CMK (cell line): ENCODE measurements around the gene ADAMTS18.
A peak's percentile ranks its signal among the peaks of the same experiment; 100 is the strongest.
"Not testable (repeated sequence)": the region's sequence is repeated elsewhere in the genome, so short reads cannot be mapped to it uniquely, and the experiment has no call there.

ENCODE experiments used
- DNase-seq: peaks from one replicate; pipeline ENCODE4 v3.0.0-alpha.2; 2010; ENCODE audit warnings: low read depth

Gene ADAMTS18

GRCh38 chr16:77277571-77277970, 157.3 kb downstream of the ADAMTS18 start:
- DNase-seq, result no peak

DNA sequence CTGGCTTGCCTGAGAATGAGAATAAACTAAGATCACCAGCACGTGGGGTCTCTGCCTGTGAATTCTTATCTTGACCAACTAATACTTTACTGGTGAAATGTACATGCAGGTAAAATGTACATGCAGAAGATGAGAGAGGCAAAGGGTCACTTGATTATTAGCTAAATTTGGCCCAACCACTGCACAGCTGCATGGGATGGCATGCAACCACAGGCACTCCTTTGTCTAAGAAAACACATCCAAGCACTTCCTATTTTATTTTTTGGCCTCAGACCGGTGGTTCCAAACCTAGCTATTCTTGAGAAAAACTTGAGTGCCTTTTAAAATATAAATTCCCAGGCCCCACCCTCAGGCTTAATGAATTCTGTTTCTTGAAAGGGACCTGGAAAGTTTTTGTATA, 157.7 kb downstream of the ADAMTS18 start:
- no peak for DNase-seq

GRCh38 chr16:77276661-77277060, 158.2 kb downstream of the ADAMTS18 start:
- no peak for DNase-seq

DNA sequence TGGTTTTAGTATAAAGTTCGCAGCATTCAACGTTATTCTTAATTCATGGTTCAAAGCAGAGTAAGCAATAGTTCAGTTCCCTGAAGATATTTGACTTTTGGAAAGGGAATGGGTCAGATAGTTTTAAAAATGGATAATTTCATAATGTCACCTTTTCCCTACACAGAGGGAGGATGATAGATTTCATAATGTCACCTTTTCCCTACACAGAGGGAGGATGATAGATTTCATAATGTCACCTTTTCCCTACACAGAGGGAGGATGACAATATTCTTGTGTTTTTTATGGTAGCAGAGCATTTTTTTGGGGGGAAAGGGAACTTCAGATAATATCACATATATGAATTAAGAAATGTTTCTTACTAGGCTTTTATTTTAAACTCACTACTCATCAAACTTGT, 159.5 kb downstream of the ADAMTS18 start:
- not testable (repeated sequence) for DNase-seq

- DNase-seq, result no peak
Measured at GRCh38 chr16:77273815-77274214, 161.0 kb downstream of the ADAMTS18 start.

- DNase-seq, result no peak
Measured at GRCh38 chr16:77271532-77272426, 163.1 kb downstream of the ADAMTS18 start.

- DNase-seq, result not testable (repeated sequence)
Measured at GRCh38 chr16:77266185-77266584, 168.6 kb downstream of the ADAMTS18 start.

DNA sequence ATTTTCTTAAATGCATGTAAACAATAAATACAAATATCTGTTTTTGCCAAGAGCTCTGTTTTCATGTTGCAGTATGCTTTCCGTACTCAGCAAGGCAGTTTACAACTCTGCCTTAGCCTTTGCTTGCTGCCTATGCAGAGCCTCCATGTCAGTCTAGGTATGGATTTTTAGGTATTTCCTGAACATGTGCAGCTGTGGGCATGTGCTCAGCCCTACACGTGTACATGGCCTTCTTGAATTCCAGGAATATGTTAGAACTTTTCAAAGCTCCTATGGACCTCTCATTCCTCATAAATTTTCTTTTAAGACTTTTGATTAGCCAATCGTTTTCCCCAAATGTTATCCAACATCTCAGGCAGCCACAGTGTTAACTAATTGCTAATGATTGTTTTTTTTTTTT, 171.9 kb downstream of the ADAMTS18 start:
- DNase-seq, result no peak

GRCh38 chr16:77250400-77250799, 184.4 kb downstream of the ADAMTS18 start:
- DNase-seq, result no peak

DNA sequence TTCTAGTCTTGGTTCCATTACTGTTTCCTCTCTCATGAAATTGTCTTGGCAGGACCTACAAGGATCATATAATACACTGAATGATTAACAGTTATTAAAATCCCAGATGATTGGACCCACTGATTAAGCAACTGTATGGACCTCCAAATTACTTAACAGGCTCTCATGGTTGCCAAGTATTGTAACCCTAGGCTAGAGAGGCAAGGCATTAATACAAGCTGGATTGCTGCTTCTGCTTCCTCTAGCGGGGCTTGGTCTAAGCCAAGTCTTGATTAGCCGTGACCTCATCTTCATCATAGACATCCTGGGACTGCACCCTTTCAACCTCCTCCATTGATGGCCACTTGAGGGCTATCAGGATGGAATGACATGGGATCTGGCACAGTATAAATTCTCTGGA, 188.7 kb downstream of the ADAMTS18 start:
- no peak for DNase-seq

DNA sequence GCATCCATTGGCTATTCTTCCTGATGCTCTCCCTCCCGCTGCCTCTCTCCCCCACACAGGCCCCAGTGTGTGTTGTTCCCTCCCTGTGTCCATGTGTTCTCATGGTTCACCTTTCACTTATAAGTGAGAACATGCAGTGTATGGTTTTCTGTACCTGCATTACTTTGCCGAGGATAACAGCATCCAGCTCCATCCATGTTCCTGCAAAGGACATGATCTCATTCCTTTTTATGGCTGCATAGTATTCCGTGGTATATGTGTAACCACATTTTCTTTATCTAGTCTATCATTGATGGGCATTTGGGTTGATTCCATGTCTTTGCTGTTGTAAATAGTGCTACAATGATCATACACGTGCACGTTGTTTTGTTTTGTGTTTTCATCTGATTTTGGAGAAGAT, 192.4 kb downstream of the ADAMTS18 start:
- DNase-seq, result not testable (repeated sequence)

DNA sequence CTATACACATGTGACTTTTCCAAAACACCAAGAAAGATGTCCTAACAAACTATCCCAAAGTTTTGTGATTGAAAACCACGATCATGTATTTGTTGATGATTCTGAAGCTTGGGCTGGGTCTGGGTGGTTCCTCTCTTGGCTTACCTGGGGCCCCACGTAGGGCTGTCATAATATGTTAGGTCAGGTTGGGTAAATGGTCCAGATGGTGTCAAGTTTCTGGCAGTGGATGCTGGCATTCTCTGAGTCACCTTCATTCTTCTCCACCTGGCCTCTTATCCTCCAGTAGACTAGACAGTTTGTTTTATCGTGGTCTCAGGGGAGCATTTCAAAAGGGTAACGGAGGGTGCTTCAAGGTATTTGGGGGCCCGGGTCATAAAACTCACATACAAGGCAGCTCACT, 196.2 kb downstream of the ADAMTS18 start:
- DNase-seq, result no peak

- DNase-seq, result peak; percentile 52
Measured at GRCh38 chr16:77236063-77236511, 198.7 kb downstream of the ADAMTS18 start.

GRCh38 chr16:77234611-77235010, 200.2 kb downstream of the ADAMTS18 start:
- DNase-seq, result no peak

- no peak for DNase-seq
Measured at GRCh38 chr16:77233799-77234519, 200.9 kb downstream of the ADAMTS18 start.
